Mucosa of rectum (tissue), 2 donors: Measurements from ENCODE around the gene PDGFRB.

ENCODE experiments used
- H3K27ac ChIP-seq, 2 donors: one replicate each; pipeline ENCODE4 v1.7.0; 2013; ENCODE audit warnings: inconsistent platforms in 2 of 2, low read depth in 2 of 2, low read length in 2 of 2
- H3K27me3 ChIP-seq, 2 donors: one replicate each; pipeline ENCODE4 v1.7.0; 2013; ENCODE audit warnings: low read length in 2 of 2; ENCODE audit not compliant: control insufficient read depth in 2 of 2, insufficient read depth in 2 of 2
- H3K36me3 ChIP-seq, 2 donors: one replicate each; pipeline ENCODE4 v1.7.0; 2013; ENCODE audit warnings: low read length in 2 of 2; ENCODE audit not compliant: control insufficient read depth in 2 of 2, insufficient read depth in 2 of 2
- H3K4me1 ChIP-seq, 2 donors: one replicate each; pipeline ENCODE4 v1.7.0; 2013; ENCODE audit warnings: low read length in 2 of 2, mild to moderate bottlenecking in 1 of 2; ENCODE audit not compliant: control insufficient read depth in 2 of 2, insufficient read depth in 2 of 2
- H3K4me3 ChIP-seq, 2 donors: one replicate each; pipeline ENCODE4 v1.7.0; 2013; ENCODE audit warnings: low read length in 2 of 2
- H3K9ac ChIP-seq, 2 donors: one replicate each; pipeline ENCODE4 v1.7.0; 2013; ENCODE audit warnings: low read length in 2 of 2, low read depth in 1 of 2, mild to moderate bottlenecking in 1 of 2
- H3K9me3 ChIP-seq, 2 donors: one replicate each; pipeline ENCODE4 v1.7.0; 2013; ENCODE audit warnings: low read length in 2 of 2; ENCODE audit not compliant: control insufficient read depth in 2 of 2
- donor health status: healthy.
- donor health status: Normal muscosa, but diverticular disease.

Gene PDGFRB

GRCh38 chr5:150117945-150118560 lies 37.6 kb downstream of the PDGFRB start:
- Histone ChIP-seq H3K4me1 (peaks cover 12 to 13% of the 10 kb centered on the region in 2 donors), H3K4me3 (no peak overlapping the region), H3K27ac (no peak overlapping the region), H3K9ac (no peak overlapping the region), H3K36me3 (peaks cover 0 to 10% of the 10 kb centered on the region in 2 donors), H3K27me3 (no peaks in the 10 kb centered on the region), H3K9me3 (no peaks in the 10 kb centered on the region)

- peaks cover 0 to 9% of the 10 kb centered on the region in 2 donors for H3K36me3 ChIP-seq
- no peak overlapping the region for H3K9ac ChIP-seq
- H3K27me3 ChIP-seq: no peaks in the 10 kb centered on the region
- H3K4me3 ChIP-seq: no peak overlapping the region
- no peaks in the 10 kb centered on the region for H3K9me3 ChIP-seq
- peaks cover 4 to 7% of the 10 kb centered on the region in 2 donors for H3K4me1 ChIP-seq
- no peak overlapping the region for H3K27ac ChIP-seq
Observed at GRCh38 chr5:150116667-150117400, 38.8 kb downstream of the PDGFRB start.

- Histone ChIP-seq H3K36me3 (peaks cover 0 to 3% of the 10 kb centered on the region in 2 donors), H3K27ac (no peak overlapping the region), H3K9ac (no peak overlapping the region)
Observed at GRCh38 chr5:150114773-150115408, 40.8 kb downstream of the PDGFRB start.

DNA sequence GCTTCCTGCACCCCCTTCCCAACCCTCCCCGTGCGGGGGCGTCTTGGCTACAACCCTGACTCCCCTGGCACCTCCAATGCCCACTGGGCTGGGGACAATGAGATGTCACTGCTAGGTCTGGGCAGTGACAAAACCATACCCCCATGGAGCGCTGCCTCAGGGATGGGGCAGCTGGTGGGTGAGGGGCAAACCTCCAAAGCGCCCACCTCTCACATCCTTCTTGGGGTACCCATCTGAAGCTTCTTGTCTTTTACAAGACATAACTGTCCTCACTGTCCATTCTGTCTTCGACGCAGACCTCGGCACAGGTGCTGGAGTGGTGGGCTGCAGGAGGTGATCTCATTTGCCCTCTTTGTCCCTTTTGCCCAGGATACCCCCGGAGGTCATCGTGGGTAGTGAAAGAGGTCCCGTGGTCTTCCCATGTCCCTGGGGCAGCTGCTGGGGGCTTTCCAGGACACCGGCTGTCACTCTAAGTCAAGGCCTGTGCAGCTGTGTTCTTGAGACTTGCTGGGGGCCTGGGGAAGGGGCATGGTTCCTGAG lies 41.5 kb downstream of the PDGFRB start:
- H3K27me3 ChIP-seq: no peaks in the 10 kb centered on the region
- H3K27ac ChIP-seq: no peak overlapping the region
- H3K9me3 ChIP-seq: no peaks in the 10 kb centered on the region
- peaks cover 0 to 3% of the 10 kb centered on the region in 2 donors for H3K4me1 ChIP-seq
- H3K36me3 ChIP-seq: peaks cover 0 to 3% of the 10 kb centered on the region in 2 donors
- no peak overlapping the region for H3K9ac ChIP-seq
- no peak overlapping the region for H3K4me3 ChIP-seq

More at GRCh38 chr5:150114773-150115408, 40.8 kb downstream of the PDGFRB start:
- Histone ChIP-seq H3K4me3 (no peak overlapping the region), H3K4me1 (peaks cover 0 to 3% of the 10 kb centered on the region in 2 donors), H3K27me3 (no peaks in the 10 kb centered on the region), H3K9me3 (no peaks in the 10 kb centered on the region)

DNA sequence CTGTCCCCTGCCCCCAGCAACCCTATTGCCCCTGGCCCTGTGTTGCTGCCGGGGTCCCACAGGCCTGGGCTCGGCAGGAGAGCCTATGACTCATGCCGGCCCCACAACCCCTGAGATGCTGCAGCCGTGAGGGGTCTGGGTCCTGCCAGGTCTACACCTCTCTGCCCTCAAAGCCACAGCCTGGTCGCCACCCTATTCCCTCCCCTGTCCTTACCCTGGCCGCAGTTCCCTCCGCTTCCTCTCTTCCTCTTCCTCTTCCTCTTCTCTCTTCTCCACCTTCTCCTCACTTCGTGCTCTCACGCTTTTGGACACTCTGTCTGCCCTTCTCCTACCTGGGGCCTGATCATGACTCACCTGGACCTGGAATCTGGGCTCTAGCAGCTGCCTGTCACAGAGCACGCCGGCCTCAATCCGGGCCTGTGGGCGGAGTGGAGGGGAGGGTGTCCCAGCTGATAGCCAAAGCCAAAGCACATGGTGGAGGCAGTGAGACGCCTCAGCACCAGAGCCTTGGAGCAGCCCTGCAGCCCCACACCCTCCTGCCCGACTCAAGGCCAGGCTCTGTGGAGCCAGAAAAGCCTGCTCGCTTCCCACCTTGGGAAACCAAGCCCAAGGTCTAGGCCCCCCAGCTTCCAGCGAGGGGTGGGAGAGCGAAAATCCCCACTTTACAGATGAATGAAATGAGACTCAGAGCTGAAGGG lies 42.4 kb downstream of the PDGFRB start:
- Histone ChIP-seq H3K36me3 (no peaks in the 10 kb centered on the region), H3K4me3 (no peak overlapping the region), H3K27me3 (no peaks in the 10 kb centered on the region), H3K9ac (no peak overlapping the region), H3K4me1 (peaks cover 1 to 3% of the 10 kb centered on the region in 2 donors), H3K27ac (no peak overlapping the region), H3K9me3 (no peaks in the 10 kb centered on the region)

- Histone ChIP-seq H3K9ac (no peak overlapping the region), H3K27me3 (no peaks in the 10 kb centered on the region)
Observed at GRCh38 chr5:150112201-150113046, 43.2 kb downstream of the PDGFRB start.

GRCh38 chr5:150111122-150111521 lies 44.5 kb downstream of the PDGFRB start:
- Histone ChIP-seq H3K36me3 (no peaks in the 10 kb centered on the region), H3K4me1 (peaks cover 13 to 22% of the 10 kb centered on the region in 2 donors), H3K4me3 (no peak overlapping the region), H3K27ac (no peak overlapping the region), H3K9me3 (no peaks in the 10 kb centered on the region), H3K9ac (no peak overlapping the region), H3K27me3 (no peaks in the 10 kb centered on the region)

More at GRCh38 chr5:150112201-150113046, 43.2 kb downstream of the PDGFRB start:
- Histone ChIP-seq H3K36me3 (no peaks in the 10 kb centered on the region), H3K9me3 (no peaks in the 10 kb centered on the region), H3K27ac (no peak overlapping the region), H3K4me1 (peaks cover 5 to 9% of the 10 kb centered on the region in 2 donors), H3K4me3 (no peak overlapping the region)

DNA sequence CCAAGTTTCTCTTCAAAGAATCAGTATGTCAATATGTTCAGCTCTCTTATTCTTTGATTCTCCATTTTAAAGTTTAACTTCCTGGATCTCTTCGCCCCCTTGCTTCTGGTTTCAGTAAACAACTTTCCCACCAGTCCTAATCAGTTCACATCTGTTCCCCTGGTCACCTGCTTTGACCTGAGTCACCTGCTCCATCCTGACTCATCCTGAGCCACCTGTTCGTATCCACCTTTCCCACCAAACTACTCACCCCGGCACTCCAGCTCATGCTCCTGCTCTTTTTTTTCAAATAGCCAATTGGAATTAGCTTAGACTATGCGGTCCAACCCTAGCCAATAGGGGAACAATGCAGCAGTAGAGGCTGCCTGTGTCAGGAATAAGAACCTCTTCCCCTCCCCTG lies 45.7 kb downstream of the PDGFRB start:
- Histone ChIP-seq H3K27ac (no peak overlapping the region), H3K4me3 (no peak overlapping the region), H3K36me3 (no peaks in the 10 kb centered on the region), H3K9ac (no peak overlapping the region), H3K9me3 (no peaks in the 10 kb centered on the region), H3K4me1 (peaks cover 13 to 27% of the 10 kb centered on the region in 2 donors), H3K27me3 (no peaks in the 10 kb centered on the region)
